RWPE1 (cell line): ENCODE results near the gene RALGPS1.
A peak's percentile ranks its signal among the peaks of the same experiment; 100 is the strongest.

Experiments
- CTCF ChIA-PET: fragments of 350-600 bp; sonication (Branson Sonifier 250); formaldehyde crosslinking; extraction: SDS; loops from one replicate; lab custom pipeline; 2021; lab: Yijun Ruan, JAX
- POLR2A ChIA-PET: fragments of 400-600 bp; formaldehyde crosslinking; extraction: SDS; loops from one replicate; lab custom pipeline; 2020; ENCODE audit warnings: antibody characterized with exemption; ENCODE audit not compliant: low non-redundant PET; lab: Yijun Ruan, JAX
- DNase-seq: peaks from one replicate; pipeline ENCODE4 v3.0.0; 2012; ENCODE audit warnings: low spot score
- H3K27ac ChIP-seq: fragments of 450-650 bp; 2 replicates; pipeline ENCODE4 v1.5.1; 2017
- TF ChIP-seq, protein P1 (sequence below): fragments of 450-650 bp; conservative IDR thresholded peaks from 2 replicates; pipeline ENCODE4 v1.5.1; 2017; ENCODE audit warnings: low read depth, mild to moderate bottlenecking

Gene RALGPS1

DNA sequence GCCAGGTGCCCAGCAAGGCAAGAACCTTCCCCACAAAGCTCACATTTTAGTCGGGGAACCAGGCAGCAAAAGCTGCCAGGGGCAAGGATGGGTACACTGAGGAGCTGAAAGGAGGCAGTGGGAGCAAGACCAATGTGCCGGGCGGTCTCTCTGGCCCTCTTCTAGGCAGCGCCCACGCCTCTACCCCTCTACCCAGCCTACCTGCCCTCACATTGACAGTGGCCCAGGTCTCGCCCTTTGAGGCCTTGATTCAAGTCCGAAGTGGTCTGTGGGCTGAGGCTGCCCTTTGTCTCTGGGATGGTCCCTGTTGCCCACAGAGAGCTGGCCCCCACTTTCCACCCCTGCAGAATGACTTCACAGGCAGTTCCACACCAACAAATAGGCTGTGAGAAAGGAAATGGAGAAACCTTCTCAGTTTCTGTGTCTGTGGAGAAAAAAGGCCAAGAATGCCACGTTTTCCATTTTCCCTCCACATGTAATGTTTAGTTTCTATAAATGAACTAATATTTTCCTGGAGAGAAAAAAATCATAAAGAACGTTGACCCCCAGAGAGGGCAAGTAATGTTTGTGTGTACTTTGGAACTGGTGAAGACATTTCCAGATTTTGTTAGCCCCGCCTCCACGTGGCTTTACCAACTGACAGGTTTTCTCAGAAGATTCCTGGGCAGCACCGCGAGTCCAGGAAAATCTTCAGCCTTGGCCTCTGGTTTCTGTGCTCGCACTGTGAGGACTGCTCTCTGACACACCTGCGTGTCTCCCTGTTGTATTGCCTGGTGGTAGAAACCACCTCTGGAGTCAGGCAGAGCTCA lies 265.3 kb downstream of the RALGPS1 start:
- CTCF ChIA-PET, result interaction anchor here (0.9 kb wide), 1 partner anchor 10 kb away, joined by 4 read pairs; no protein-coding TSS in a partner anchor
- POLR2A ChIA-PET, result no interaction called here
- no peak for DNase-seq
- peak overlapping the region; percentile 44 for H3K27ac ChIP-seq
- TF ChIP-seq, protein P1, sequence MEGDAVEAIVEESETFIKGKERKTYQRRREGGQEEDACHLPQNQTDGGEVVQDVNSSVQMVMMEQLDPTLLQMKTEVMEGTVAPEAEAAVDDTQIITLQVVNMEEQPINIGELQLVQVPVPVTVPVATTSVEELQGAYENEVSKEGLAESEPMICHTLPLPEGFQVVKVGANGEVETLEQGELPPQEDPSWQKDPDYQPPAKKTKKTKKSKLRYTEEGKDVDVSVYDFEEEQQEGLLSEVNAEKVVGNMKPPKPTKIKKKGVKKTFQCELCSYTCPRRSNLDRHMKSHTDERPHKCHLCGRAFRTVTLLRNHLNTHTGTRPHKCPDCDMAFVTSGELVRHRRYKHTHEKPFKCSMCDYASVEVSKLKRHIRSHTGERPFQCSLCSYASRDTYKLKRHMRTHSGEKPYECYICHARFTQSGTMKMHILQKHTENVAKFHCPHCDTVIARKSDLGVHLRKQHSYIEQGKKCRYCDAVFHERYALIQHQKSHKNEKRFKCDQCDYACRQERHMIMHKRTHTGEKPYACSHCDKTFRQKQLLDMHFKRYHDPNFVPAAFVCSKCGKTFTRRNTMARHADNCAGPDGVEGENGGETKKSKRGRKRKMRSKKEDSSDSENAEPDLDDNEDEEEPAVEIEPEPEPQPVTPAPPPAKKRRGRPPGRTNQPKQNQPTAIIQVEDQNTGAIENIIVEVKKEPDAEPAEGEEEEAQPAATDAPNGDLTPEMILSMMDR, result no peak

DNA sequence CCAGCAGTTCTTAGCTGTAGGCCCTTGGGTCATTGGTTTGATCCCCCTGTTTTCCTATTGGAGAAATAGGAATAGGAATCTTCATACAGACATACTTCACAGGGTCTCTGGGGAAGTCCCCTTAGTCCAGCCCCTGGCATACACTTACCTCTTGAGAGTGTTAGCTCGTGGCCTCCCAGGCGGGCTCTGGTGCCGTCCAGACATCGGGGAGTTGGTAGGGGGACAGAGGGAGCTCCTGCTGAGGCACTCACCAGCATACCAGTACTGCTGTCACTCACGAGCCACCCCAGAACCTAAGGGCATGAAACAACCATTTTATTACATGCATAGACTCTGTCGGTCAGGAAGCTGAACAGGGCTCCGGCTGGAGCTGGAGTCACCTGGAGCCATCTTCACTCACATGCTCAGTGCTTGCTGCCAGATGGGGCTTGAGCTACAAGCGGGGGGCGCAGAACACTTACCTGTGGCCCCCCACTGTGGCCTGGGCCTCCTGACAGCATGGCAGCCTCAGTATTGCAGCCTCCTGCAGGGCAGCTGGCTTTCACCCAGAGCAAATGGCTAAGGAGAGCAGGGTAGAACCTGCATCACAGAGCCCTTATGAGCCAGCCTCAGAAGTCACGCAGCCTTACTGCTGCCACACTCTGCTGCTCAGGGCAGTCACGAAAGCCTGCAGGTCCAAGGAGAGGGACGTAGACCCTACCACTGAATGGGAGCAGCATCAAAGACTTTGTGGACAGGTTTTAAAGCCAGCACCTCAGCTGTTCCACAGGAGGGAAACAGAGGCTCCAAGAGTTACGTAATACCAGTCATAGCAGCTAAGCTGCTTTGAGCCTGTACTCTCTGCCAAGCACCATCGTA lies 266.1 kb downstream of the RALGPS1 start:
- TF ChIP-seq, protein P1, result no peak
- CTCF ChIA-PET, result interaction anchor here (0.6 kb wide), 1 partner anchor 543 kb away, joined by 3 read pairs; no protein-coding TSS in a partner anchor
- H3K27ac ChIP-seq, result no peak overlapping the region
- no peak for DNase-seq
- POLR2A ChIA-PET, result no interaction called here

- H3K27ac ChIP-seq, result no peak overlapping the region
- CTCF ChIA-PET, result interaction anchor here (0.6 kb wide), 1 partner anchor 543 kb away, joined by 3 read pairs; no protein-coding TSS in a partner anchor
- DNase-seq, result no peak
- POLR2A ChIA-PET, result no interaction called here
- TF ChIP-seq, protein P1, result no peak
Measured at GRCh38 chr9:127181315-127181580, 266.7 kb downstream of the RALGPS1 start.

- DNase-seq, result no peak
- POLR2A ChIA-PET, result no interaction called here
- TF ChIP-seq, protein P1, result no peak
- H3K27ac ChIP-seq, result no peak overlapping the region
- CTCF ChIA-PET, result no interaction called here
Measured at GRCh38 chr9:127181595-127182190, 267.1 kb downstream of the RALGPS1 start.

GRCh38 chr9:127182901-127183746 lies 268.5 kb downstream of the RALGPS1 start:
- DNase-seq, result no peak
- H3K27ac ChIP-seq, result no peak overlapping the region
- ChIA-PET CTCF (interaction anchor here (0.7 to 1.1 kb wide), 2 partner anchors 12 to 79 kb away, joined by 3 read pairs; no protein-coding TSS in a partner anchor), POLR2A (interaction anchor here (0.6 kb wide), 1 partner anchor 16 kb away, joined by 7 read pairs; no protein-coding TSS in a partner anchor)
- TF ChIP-seq, protein P1, result no peak
